ENCODE measurements around the gene PHLDA1. TPM values are rescaled to one million over a fixed set of nuclear protein-coding genes. Genes with fewer than 3 reads are reported as not detected.

Gene PHLDA1
- total RNA-seq, 1 experiment from 2014 or later, result 203 TPM

- H3K9me3 Mint-ChIP-seq (ENCODE audit: unreplicated experiment), result peaks cover 12% of the 10 kb centered on the region
- no peak overlapping the region for H3K27ac Mint-ChIP-seq (ENCODE audit: low read depth, unreplicated experiment)
- peaks cover 90% of the 10 kb centered on the region for H3K36me3 Mint-ChIP-seq (ENCODE audit: insufficient read depth, unreplicated experiment)
Observed at GRCh38 chr12:76060111-76060510, 28.5 kb upstream of the PHLDA1 start.

DNA sequence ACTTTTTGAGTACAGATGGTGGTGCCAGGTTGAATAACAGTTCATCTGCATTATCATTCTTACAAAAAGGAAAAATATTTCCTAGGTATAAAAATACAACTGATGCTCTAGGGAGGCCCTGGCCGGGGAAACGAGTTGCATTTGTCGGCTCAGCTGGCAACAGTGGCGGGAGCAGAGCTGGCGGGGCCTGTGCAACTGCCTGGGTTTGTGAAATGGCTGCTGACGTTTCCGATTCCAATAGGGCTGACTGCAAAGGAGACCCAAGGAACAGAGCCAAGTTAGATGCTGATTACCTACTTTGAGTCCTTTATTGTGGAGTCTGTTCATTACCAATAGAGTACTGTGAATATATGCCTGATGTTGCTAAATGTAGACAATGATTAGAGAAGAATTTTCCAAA lies 25.8 kb upstream of the PHLDA1 start:
- Mint-ChIP-seq H3K9me3 (ENCODE audit: unreplicated experiment) (no peaks in the 10 kb centered on the region), H3K36me3 (ENCODE audit: insufficient read depth, unreplicated experiment) (peaks cover 89% of the 10 kb centered on the region), H3K27ac (ENCODE audit: low read depth, unreplicated experiment) (no peak overlapping the region), H3K4me3 (ENCODE audit: unreplicated experiment) (no peak overlapping the region), H3K4me1 (ENCODE audit: insufficient read depth, unreplicated experiment) (peaks cover 2% of the 10 kb centered on the region), H3K27me3 (ENCODE audit: insufficient read depth, unreplicated experiment) (no peaks in the 10 kb centered on the region)
- ChIA-PET CTCF (no interaction called here), POLR2A (interaction anchor here (1.2 kb wide), 1 partner anchor 16 kb away, joined by 3 read pairs; no protein-coding TSS in a partner anchor)
- no TSS peak for BruUV-seq (replicated peaks)
- intact Hi-C loops (cut with micrococcal nuclease), result loop anchor here (5.0 kb wide), 1 partner anchor 290 kb away; the partner anchor contains the start of gene BBS10
- no peak for DNase-seq (ENCODE audit: unreplicated experiment)
- TF ChIP-seq CTCF (IDR thresholded peaks at IDR 0.05; ENCODE audit: unreplicated experiment), result no peak

More at GRCh38 chr12:76060111-76060510, 28.5 kb upstream of the PHLDA1 start:
- TF ChIP-seq CTCF (IDR thresholded peaks at IDR 0.05; ENCODE audit: unreplicated experiment), result no peak
- peaks cover 5% of the 10 kb centered on the region for H3K4me1 Mint-ChIP-seq (ENCODE audit: insufficient read depth, unreplicated experiment)
- no peak overlapping the region for H3K4me3 Mint-ChIP-seq (ENCODE audit: unreplicated experiment)
- BruUV-seq (replicated peaks), result no TSS peak
- no peak for DNase-seq (ENCODE audit: unreplicated experiment)
- CTCF ChIA-PET, result interaction anchor here (0.6 kb wide), 1 partner anchor 45 kb away, joined by 4 read pairs; no protein-coding TSS in a partner anchor
- H3K27me3 Mint-ChIP-seq (ENCODE audit: insufficient read depth, unreplicated experiment), result no peaks in the 10 kb centered on the region
- POLR2A ChIA-PET, result interaction anchor here (1.3 to 1.6 kb wide), 2 partner anchors 12 to 28 kb away, joined by 3 to 4 read pairs; no protein-coding TSS in a partner anchor
- intact Hi-C loops (cut with micrococcal nuclease), result no loop called here

GRCh38 chr12:76055393-76055792 lies 23.8 kb upstream of the PHLDA1 start:
- no TSS peak for BruUV-seq (replicated peaks)
- POLR2A ChIA-PET, result interaction anchor here (0.6 to 2.0 kb wide), 4 partner anchors 11 to 544 kb away, joined by 3 to 6 read pairs (median 4); no protein-coding TSS in a partner anchor
- intact Hi-C loops (cut with micrococcal nuclease), result loop anchor here (5.0 kb wide), 1 partner anchor 292 kb away; the partner anchor contains the start of gene BBS10
- no peak for TF ChIP-seq CTCF (IDR thresholded peaks at IDR 0.05; ENCODE audit: unreplicated experiment)
- H3K4me1 Mint-ChIP-seq (ENCODE audit: insufficient read depth, unreplicated experiment), result no peaks in the 10 kb centered on the region
- no peaks in the 10 kb centered on the region for H3K27me3 Mint-ChIP-seq (ENCODE audit: insufficient read depth, unreplicated experiment)
- H3K36me3 Mint-ChIP-seq (ENCODE audit: insufficient read depth, unreplicated experiment), result peaks cover 92% of the 10 kb centered on the region
- DNase-seq (ENCODE audit: unreplicated experiment), result no peak
- no peak overlapping the region for H3K4me3 Mint-ChIP-seq (ENCODE audit: unreplicated experiment)
- CTCF ChIA-PET, result interaction anchor here (0.6 to 0.7 kb wide), 3 partner anchors 9 to 19 kb away, joined by 3 to 4 read pairs (median 3); no protein-coding TSS in a partner anchor
- no peak overlapping the region for H3K27ac Mint-ChIP-seq (ENCODE audit: low read depth, unreplicated experiment)
- no peaks in the 10 kb centered on the region for H3K9me3 Mint-ChIP-seq (ENCODE audit: unreplicated experiment)

DNA sequence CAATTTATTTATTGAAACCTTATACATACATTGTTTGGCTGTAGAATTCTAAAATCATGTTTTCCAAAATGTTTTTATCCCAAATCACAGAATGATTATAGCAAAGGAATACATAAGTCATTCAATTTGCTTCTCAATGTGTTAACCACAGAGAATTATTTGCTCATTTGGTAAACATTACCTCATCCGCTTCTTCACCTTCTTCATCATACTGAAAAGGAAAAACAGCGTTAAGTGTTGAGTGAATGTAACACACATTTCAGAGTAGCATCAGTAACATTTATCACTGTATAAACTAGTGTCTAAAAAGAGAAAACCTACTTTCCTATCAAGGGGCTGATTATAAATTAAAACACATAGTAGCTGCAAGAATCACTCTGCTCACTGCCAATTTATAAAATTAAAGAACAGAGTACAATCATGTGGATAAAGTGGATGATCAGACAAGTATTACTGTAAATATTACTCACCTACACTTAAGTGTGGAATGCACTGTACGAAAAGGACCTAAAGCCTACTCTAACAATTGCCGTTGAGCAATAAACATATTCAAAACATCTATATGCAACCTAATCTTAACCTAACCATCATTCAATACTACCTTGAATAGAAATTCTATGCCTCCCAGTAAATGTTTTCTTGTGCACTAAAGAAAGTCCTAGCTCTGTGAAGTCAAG lies 18.1 kb upstream of the PHLDA1 start:
- intact Hi-C loops (cut with micrococcal nuclease), result no loop called here
- CTCF ChIA-PET, result interaction anchor here (0.7 to 2.8 kb wide), 4 partner anchors 12 to 299 kb away, joined by 3 to 10 read pairs (median 4); partner anchors contain the start of gene BBS10
- no peak for DNase-seq (ENCODE audit: unreplicated experiment)
- Mint-ChIP-seq H3K4me1 (ENCODE audit: insufficient read depth, unreplicated experiment) (no peaks in the 10 kb centered on the region), H3K9me3 (ENCODE audit: unreplicated experiment) (no peaks in the 10 kb centered on the region), H3K36me3 (ENCODE audit: insufficient read depth, unreplicated experiment) (peaks cover 96% of the 10 kb centered on the region), H3K4me3 (ENCODE audit: unreplicated experiment) (no peak overlapping the region), H3K27me3 (ENCODE audit: insufficient read depth, unreplicated experiment) (no peaks in the 10 kb centered on the region), H3K27ac (ENCODE audit: low read depth, unreplicated experiment) (no peak overlapping the region)
- no TSS peak for BruUV-seq (replicated peaks)
- TF ChIP-seq CTCF (IDR thresholded peaks at IDR 0.05; ENCODE audit: unreplicated experiment), result no peak
- POLR2A ChIA-PET, result interaction anchor here (0.8 to 3.4 kb wide), 2 partner anchors 9 to 298 kb away, joined by 3 to 18 read pairs; partner anchors contain the start of gene BBS10
